Effector memory CD8-positive, alpha-beta T cell (primary cell): ENCODE measurements around the gene UBE3D.

ENCODE experiments used
- ATAC-seq: fragments of 150-1000 bp; cut with Tn5 transposase; replicated peaks from 2 replicates; pipeline ENCODE4 v1.10.0; 2021; ENCODE audit warnings: mild to moderate bottlenecking, moderate library complexity
- DNase-seq, 3 experiments: peaks; one replicate each; pipeline ENCODE4 v3.0.0; 2021
- H3K27ac Mint-ChIP-seq, 2 donors: one replicate each; pipeline ENCODE4 v1.8.0; 2022; ENCODE audit warnings: mild to moderate bottlenecking in 2 of 2, mixed read lengths in 2 of 2, moderate library complexity in 2 of 2
- H3K27me3 Mint-ChIP-seq, 2 donors: one replicate each; pipeline ENCODE4 v1.8.0; 2022; ENCODE audit warnings: mixed read lengths in 2 of 2
- H3K36me3 Mint-ChIP-seq: one replicate; pipeline ENCODE4 v1.8.0; 2022; ENCODE audit warnings: mild to moderate bottlenecking, moderate library complexity, mixed read lengths; ENCODE audit not compliant: insufficient read depth
- H3K4me1 Mint-ChIP-seq, 2 donors: one replicate each; pipeline ENCODE4 v1.8.0; 2022; ENCODE audit warnings: low read depth in 2 of 2, mixed read lengths in 2 of 2
- H3K4me3 Mint-ChIP-seq, 2 donors: one replicate each; pipeline ENCODE4 v1.8.0; 2022; ENCODE audit warnings: mild to moderate bottlenecking in 2 of 2, mixed read lengths in 2 of 2, moderate library complexity in 2 of 2
- H3K9me3 Mint-ChIP-seq, 2 donors: one replicate each; pipeline ENCODE4 v1.8.0; 2022; ENCODE audit warnings: mixed read lengths in 2 of 2

UBE3D gene

DNA sequence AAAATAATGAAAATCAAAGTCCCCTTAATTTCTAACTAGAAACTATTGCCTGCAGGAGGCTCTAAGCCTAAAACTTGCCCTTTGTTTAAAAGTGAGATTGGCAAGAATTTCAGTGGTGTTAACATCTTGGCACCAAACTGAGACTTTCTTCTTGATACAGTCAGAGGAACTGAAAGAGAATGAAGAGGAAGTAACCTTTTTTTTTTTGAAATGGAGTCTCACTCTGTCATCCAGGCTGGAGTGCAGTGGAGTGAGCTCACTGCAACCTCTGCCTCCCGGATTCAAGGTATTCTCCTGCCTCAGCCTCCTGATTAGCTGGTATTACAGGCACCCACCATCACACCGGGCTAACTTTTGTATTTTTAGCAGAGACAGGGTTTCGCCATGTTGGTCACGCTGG lies 5.4 kb upstream of the UBE3D start:
- ATAC-seq (no peak), DNase-seq (no peak)
- Mint-ChIP-seq H3K36me3 (peaks cover 9% of the 10 kb centered on the region), H3K9me3 (no peaks in the 10 kb centered on the region), H3K27ac (no peak overlapping the region), H3K27me3 (no peaks in the 10 kb centered on the region), H3K4me3 (no peak overlapping the region), H3K4me1 (peaks cover 5 to 33% of the 10 kb centered on the region in 2 donors)

DNA sequence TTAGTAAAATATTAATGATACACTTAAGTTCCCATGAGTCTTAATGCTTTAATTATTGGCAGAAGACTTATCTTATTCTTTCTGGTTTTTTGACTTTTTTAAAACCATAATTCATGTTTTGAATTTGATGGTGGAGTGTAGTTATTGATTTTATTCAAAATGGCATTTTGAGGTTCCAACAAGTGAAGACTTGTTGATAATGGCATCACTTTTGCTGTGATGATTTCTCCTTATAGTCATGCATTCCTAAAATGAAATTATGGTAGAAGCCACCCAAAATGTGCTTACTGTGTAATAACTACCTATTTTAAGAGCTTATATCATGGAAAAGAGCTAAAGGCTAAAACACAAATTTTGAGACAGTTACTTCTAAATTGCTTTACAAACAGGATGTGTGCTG lies 4.0 kb upstream of the UBE3D start:
- no peak for DNase-seq
- no peaks in the 10 kb centered on the region for H3K27me3 Mint-ChIP-seq
- ATAC-seq, result no peak
- H3K36me3 Mint-ChIP-seq, result peaks cover 15% of the 10 kb centered on the region
- H3K4me3 Mint-ChIP-seq, result no peak overlapping the region
- peaks cover 11 to 35% of the 10 kb centered on the region in 2 donors for H3K4me1 Mint-ChIP-seq
- H3K27ac Mint-ChIP-seq, result no peak overlapping the region
- no peaks in the 10 kb centered on the region for H3K9me3 Mint-ChIP-seq

DNA sequence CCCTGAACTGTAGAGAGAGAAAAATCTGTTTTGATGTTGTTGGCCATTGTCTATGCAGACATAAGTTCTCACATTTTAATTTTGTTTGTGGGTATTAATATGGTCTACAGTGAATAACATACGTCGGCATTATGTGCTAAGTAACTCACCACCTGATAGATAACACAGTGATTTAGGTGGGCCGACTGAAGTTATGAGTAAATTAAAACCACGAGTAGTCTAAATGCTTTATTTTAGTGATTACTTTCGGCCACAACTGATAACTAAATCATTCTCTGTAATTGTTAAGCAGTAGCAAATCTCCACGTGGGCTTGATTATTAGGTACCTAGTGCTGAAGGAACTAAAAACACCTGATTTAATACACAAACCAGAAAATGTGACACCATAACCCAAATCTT lies 3.0 kb upstream of the UBE3D start:
- Mint-ChIP-seq H3K4me3 (peak overlapping the region; percentile 90 to 94), H3K4me1 (peaks cover 14 to 35% of the 10 kb centered on the region in 2 donors), H3K27me3 (no peaks in the 10 kb centered on the region), H3K36me3 (peaks cover 15% of the 10 kb centered on the region), H3K9me3 (no peaks in the 10 kb centered on the region), H3K27ac (peak overlapping the region; percentile 89 to 95)
- DNase-seq (no peak), ATAC-seq (no peak)

DNA sequence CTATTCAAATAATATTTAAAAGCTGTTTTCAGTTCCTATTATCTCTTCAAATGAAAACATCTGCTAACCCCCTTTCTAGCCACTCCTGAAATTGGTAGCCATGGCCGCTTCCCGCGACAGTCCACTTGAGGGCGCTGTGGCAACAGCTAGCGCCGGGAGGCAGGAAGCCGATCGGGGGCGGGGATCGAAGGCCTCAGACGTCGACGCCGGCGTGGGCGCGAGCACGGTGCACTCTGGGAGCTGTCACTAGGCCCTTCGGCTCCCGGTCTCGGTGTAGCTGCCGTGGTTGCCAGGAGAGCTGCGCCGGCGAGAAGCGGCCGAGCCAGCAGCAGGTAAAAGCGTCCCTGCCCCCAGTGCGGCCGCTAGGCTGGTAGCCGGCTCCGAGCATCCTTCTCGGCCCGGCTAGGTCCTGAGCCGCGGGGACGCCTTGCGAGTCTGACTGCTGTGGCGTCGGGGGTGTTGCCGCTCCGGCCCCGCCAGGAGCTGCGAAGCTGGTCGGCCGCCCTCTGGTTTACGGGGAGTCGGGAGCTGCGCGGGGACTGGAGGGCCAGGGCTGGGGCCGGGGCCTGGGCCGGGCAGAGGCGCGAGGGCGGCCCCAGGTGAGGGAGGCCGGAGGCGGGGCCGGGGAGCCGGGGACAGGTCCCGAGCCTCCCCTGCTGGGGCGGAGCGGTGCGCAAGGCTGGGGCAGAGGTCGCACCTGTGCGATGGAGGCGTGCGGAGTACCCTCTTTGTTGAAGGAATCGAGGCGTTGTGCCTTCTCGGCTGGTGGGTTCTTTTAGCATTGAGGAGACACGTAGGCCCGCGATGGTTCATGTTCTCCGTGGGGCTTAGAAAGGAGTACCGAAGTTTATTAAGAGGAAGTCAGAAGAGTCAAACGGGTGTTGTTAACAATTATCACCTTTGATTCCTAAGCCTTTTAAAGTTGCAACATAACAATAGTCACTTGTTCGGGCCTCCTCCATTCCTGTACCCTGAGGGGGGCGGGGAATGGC lies 2.1 kb upstream of the UBE3D start, which contains the start of gene DOP1A:
Gene DOP1A, plus strand, starts transcription at position 224 of the 992 bp plus-strand sequence. CDS start 29,307 bp downstream, outside the sequence.
- H3K4me1 Mint-ChIP-seq, result peaks cover 14 to 31% of the 10 kb centered on the region in 2 donors

DNA sequence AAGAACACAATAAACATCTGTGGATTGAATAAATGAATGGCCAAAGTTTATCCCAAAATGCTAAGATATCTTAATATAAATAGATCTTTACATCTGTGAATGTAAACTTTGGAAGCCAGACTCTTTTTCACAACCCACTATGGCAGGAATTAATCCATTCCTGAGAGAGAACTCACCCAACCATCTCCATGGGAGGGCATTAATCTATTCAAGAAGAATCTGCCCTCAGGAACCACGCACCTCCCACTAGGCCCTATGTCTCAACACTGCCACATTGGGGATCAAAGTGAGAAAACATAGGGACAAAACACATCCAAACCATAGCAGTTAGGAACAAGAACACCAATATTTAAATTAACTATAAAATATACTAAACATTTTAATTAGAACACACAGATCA lies 3.4 kb downstream of the UBE3D start:
- DNase-seq (no peak), ATAC-seq (no peak)
- peaks cover 6% of the 10 kb centered on the region for H3K36me3 Mint-ChIP-seq
- H3K4me3 Mint-ChIP-seq, result no peak overlapping the region
- H3K27me3 Mint-ChIP-seq, result no peaks in the 10 kb centered on the region
- H3K27ac Mint-ChIP-seq, result no peak overlapping the region
- peaks cover 11 to 14% of the 10 kb centered on the region in 2 donors for H3K4me1 Mint-ChIP-seq
- no peaks in the 10 kb centered on the region for H3K9me3 Mint-ChIP-seq

More for the DNA sequence above, 2.1 kb upstream of the UBE3D start, which contains the start of gene DOP1A:
- DNase-seq (peak; percentile 95 to 97 (median 96)), ATAC-seq (peak; percentile 87)
- Mint-ChIP-seq H3K27me3 (no peaks in the 10 kb centered on the region), H3K36me3 (peaks cover 12% of the 10 kb centered on the region), H3K4me3 (peak within 1 kb of the TSS; percentile 90 to 94), H3K9me3 (no peaks in the 10 kb centered on the region), H3K27ac (peak within 1 kb of the TSS; percentile 89 to 95)

DNA sequence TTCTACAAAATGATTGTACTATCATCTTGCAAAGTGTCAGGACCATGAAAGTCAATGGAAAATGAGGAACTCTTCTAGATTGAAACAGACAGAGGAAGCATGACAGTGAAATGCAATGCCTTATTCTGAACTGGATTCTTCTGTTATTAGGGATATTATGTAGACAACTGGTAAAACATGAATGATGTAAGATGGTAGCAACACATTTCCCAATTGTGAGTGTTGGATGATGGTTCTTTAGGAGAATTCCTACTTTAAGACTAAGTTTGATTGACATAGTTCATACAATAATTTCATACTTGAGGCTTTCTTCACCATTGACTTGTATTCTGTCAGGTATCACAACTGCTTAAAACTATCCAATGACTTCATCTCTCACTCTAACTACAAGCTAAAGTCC lies 4.5 kb downstream of the UBE3D start:
- Mint-ChIP-seq H3K36me3 (peaks cover 10% of the 10 kb centered on the region), H3K4me3 (no peak overlapping the region), H3K27ac (no peak overlapping the region), H3K9me3 (no peaks in the 10 kb centered on the region), H3K27me3 (no peaks in the 10 kb centered on the region), H3K4me1 (peaks cover 11 to 14% of the 10 kb centered on the region in 2 donors)
- ATAC-seq (no peak), DNase-seq (no peak)

DNA sequence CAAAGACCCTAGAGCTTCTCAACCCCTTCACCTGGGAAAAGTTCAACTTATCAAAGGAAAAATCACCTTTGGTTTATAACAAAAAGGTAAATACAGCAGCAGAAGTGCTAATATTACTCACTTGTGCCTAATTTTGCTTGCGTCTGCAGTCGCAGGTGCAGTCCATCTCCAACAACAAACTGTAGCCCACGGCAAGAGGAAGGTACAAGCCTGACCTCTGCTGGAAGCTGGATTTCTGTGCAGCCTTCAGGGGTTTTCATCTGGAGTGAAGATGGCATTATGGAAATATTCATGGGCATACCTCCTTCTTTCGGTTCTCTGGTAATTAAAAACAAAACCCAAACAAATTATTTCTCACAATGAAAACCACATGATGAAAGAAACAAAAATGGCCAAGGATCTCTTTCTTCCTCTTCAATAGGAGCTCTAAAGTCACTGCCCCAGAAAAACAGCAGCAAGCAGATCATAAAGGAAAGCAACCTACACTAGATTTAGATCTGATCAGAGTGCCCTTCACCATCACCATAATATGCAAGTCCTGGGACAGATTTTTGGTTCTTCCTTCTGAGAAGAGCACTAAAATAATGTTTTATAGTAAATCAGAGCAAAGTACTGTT lies 7.8 kb downstream of the UBE3D start:
- peaks cover 4% of the 10 kb centered on the region for H3K36me3 Mint-ChIP-seq
- peaks cover 0 to 3% of the 10 kb centered on the region in 2 donors for H3K4me1 Mint-ChIP-seq
- peak in 1 of 3 experiments; percentile 7 for DNase-seq
- no peaks in the 10 kb centered on the region for H3K9me3 Mint-ChIP-seq
- peak overlapping the region in 1 of 2 donors; percentile 5 for H3K27ac Mint-ChIP-seq
- no peaks in the 10 kb centered on the region for H3K27me3 Mint-ChIP-seq
- no peak overlapping the region for H3K4me3 Mint-ChIP-seq
- peak; percentile 29 for ATAC-seq

DNA sequence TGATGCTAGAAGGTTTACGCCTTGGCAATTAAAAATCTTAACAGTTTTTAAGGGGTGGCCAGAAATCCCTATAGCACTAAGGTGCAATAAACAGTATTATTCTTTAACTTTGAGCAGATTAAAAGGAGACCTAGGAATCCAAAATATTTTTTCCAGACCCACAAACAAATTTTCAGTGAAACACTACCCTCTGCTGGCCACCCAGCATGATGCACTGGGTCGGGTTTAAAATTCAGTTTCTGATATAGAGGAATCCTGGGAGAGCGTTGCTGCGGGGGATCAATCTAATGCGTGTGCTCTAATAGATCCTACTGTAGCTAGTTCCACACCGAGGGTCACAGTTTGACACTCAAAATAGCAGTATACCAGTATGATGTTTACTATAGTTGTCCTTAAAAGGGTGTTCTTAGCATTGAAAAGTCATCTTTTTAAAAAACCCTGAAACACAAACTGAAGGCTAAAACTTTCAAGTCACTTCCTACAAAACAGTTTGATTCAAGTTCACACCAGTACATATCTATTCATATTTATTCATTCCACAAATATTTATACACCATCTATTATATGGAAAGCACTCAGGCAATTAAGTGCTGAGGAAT lies 10.2 kb downstream of the UBE3D start:
- H3K27me3 Mint-ChIP-seq, result no peaks in the 10 kb centered on the region
- no peak overlapping the region for H3K27ac Mint-ChIP-seq
- ATAC-seq (peak; percentile 62), DNase-seq (peak; percentile 15 to 46 (median 43))
- peaks cover 0 to 3% of the 10 kb centered on the region in 2 donors for H3K4me1 Mint-ChIP-seq
- peaks cover 4% of the 10 kb centered on the region for H3K36me3 Mint-ChIP-seq
- no peaks in the 10 kb centered on the region for H3K9me3 Mint-ChIP-seq
- no peak overlapping the region for H3K4me3 Mint-ChIP-seq

GRCh38 chr6:83053678-83054077 lies 12.0 kb downstream of the UBE3D start:
- Mint-ChIP-seq H3K4me3 (no peak overlapping the region), H3K9me3 (no peaks in the 10 kb centered on the region), H3K27ac (peak overlapping the region in 1 of 2 donors; percentile 52), H3K36me3 (peaks cover 4% of the 10 kb centered on the region), H3K4me1 (no peaks in the 10 kb centered on the region), H3K27me3 (no peaks in the 10 kb centered on the region)
- DNase-seq, result no peak
- ATAC-seq, result no peak

DNA sequence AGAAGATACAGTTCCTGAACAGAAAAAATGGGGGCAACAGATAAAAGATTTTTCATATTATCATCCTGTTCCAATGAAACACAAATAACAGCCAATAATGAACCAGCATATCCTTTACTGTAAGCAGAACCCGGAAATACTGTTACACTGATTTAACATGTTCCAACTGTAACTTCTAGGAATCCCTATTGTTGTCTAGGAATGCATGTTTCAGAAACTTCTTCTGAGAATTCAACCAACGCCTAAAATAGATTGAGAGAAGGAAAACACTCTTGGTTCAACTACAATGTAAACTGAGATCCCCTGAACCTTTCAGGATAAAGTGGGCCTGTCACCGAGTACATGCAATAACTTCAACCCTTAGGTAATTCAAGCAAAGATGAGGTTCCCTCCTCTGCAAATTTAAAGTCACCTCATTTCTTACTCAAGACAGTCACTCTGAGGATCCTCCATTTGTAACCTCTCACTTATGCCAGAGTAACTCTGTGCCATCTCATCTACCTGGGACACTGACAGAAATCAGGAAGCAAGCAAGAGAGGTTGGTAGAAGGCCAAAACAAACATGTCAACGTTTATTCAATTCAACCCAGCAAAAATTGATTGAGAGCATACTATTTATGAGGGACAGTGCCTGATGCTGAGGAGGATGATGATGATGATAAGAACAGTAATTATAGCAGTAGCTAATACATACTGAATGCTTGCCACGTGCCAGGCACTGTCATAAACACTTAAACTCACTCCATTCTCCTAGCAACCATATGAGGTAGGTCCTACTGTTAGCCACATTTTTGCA lies 14.1 kb downstream of the UBE3D start:
- Mint-ChIP-seq H3K4me3 (no peak overlapping the region), H3K4me1 (peaks cover 0 to 1% of the 10 kb centered on the region in 2 donors), H3K36me3 (peaks cover 2% of the 10 kb centered on the region), H3K27me3 (no peaks in the 10 kb centered on the region), H3K9me3 (no peaks in the 10 kb centered on the region), H3K27ac (no peak overlapping the region)
- DNase-seq (no peak), ATAC-seq (no peak)

GRCh38 chr6:83047065-83047754 lies 18.4 kb downstream of the UBE3D start:
- Mint-ChIP-seq H3K36me3 (no peaks in the 10 kb centered on the region), H3K4me3 (no peak overlapping the region), H3K4me1 (peaks cover 0 to 1% of the 10 kb centered on the region in 2 donors), H3K9me3 (no peaks in the 10 kb centered on the region), H3K27ac (no peak overlapping the region), H3K27me3 (no peaks in the 10 kb centered on the region)
- ATAC-seq (no peak), DNase-seq (no peak)

DNA sequence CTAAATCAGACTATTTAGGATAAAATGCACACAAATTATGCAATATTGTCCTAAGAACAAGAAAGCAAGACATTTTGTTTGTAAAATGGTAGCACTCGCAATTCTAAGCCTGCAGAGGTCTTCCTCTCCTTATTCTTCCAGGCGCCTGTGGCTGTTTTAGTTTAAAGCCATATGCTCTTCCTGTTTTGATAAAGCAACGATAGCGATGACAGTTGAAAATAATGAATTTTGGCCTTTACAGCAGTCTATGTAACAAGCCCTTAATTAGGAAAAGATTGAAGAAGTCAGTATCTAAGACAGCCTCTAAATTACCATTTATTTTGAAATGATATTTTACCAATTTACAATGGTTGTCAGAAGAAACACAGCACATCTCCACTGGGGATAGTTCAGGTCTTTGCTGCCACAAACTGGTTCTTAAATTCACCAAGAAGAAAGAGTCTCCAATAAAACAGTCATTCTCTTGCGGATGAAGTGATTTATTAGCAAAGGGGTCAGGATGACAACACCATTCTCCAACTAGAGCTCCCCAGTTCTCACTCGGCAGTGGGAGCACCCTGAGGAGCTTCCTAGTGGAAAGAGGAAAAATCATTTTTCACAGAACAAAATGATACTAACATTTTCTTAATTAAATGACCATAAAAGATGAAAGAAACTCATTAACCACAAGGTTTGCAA lies 21.4 kb downstream of the UBE3D start:
- no peaks in the 10 kb centered on the region for H3K27me3 Mint-ChIP-seq
- no peak for ATAC-seq
- H3K4me1 Mint-ChIP-seq, result peaks cover 0 to 1% of the 10 kb centered on the region in 2 donors
- no peak overlapping the region for H3K4me3 Mint-ChIP-seq
- H3K27ac Mint-ChIP-seq, result peak overlapping the region in 1 of 2 donors; percentile 49
- no peaks in the 10 kb centered on the region for H3K9me3 Mint-ChIP-seq
- DNase-seq, result no peak
- peaks cover 3% of the 10 kb centered on the region for H3K36me3 Mint-ChIP-seq
